Endothelial cell of umbilical vein (primary cell): Measurements from ENCODE around the gene ITGA3. TPM values are rescaled to one million over a fixed set of nuclear protein-coding genes. Genes with fewer than 3 reads are reported as not detected.

ENCODE experiments used
- BruUV-seq: library from RNA; stranded (reverse); fragments of 400-500 nt; replicated peaks from 2 replicates; lab custom pipeline; 2021; lab: Mats Ljungman, UMichigan
- CTCF ChIA-PET: fragments of 300-600, 350-600 bp; sonication (Branson Sonifier 250); formaldehyde crosslinking; loops from one replicate; lab custom pipeline; 2021; ENCODE audit warnings: antibody characterized with exemption, inconsistent platforms; lab: Charles Lee
- POLR2A ChIA-PET: fragments of 300-600, 350-600 bp; sonication (Branson Sonifier 250); formaldehyde crosslinking; loops from one replicate; lab custom pipeline; 2021; ENCODE audit warnings: antibody characterized with exemption, inconsistent platforms; lab: Charles Lee
- DNase-seq: peaks from one replicate; pipeline ENCODE4 v3.0.0-alpha.2; 2011; ENCODE audit warnings: low read depth, low spot score
- FAIRE-seq: peaks from 2 replicates; lab custom pipeline; 2011; peaks lifted over from hg19 to GRCh38; lab: Jason Lieb, UNC
- H2AFZ ChIP-seq: 2 replicates; pipeline ENCODE4 v1.6.0; 2012; ENCODE audit warnings: low read depth, low read length, control low read depth, inconsistent platforms
- H3K27ac ChIP-seq: 2 replicates; pipeline ENCODE4 v1.5.1; 2011; ENCODE audit warnings: low read depth, mild to moderate bottlenecking, control low read depth, low read length, moderate library complexity; ENCODE audit not compliant: insufficient read depth
- H3K27me3 ChIP-seq, 2 experiments: 2 replicates each; pipeline versions ENCODE4 v1.6.0 to v1.6.1; 2011; ENCODE audit warnings: low read length in 2 of 2, mixed read lengths in 1 of 2; ENCODE audit not compliant: control insufficient read depth in 2 of 2, insufficient read depth in 2 of 2
- H3K36me3 ChIP-seq, 2 experiments: 2 replicates in 1 of 2; 3 replicates in 1 of 2; pipeline ENCODE4 v1.5.1; 2011; ENCODE audit warnings: low read length in 2 of 2, mild to moderate bottlenecking in 1 of 2, moderate library complexity in 1 of 2; ENCODE audit not compliant: control insufficient read depth in 2 of 2, insufficient read depth in 2 of 2; ENCODE audit errors: extremely low read depth in 1 of 2
- H3K4me1 ChIP-seq: 3 replicates; pipeline ENCODE4 v1.5.1; 2011; ENCODE audit warnings: mild to moderate bottlenecking, low read length; ENCODE audit not compliant: control insufficient read depth, insufficient read depth; ENCODE audit errors: extremely low read depth
- H3K4me2 ChIP-seq: 2 replicates; pipeline ENCODE4 v1.6.1; 2011; ENCODE audit warnings: low read length, control low read depth, mixed read lengths; ENCODE audit not compliant: insufficient read depth
- H3K4me3 ChIP-seq, 3 experiments: fragments of 200-600 bp in 1 of 3; sonication (generic), shearing (Covaris generic) in 1 of 3; replicated peaks in 1 of 3; 2 replicates each; pipeline ENCODE4 v1.5.1; 2011 to 2016; ENCODE audit warnings: control low read depth in 3 of 3, low read length in 3 of 3, mild to moderate bottlenecking in 2 of 3, inconsistent platforms in 1 of 3, low read depth in 1 of 3, moderate library complexity in 1 of 3; ENCODE audit not compliant: insufficient read depth in 1 of 3
- H3K79me2 ChIP-seq: 2 replicates; pipeline ENCODE4 v1.6.0; 2012; ENCODE audit warnings: low read length, inconsistent platforms; ENCODE audit not compliant: control insufficient read depth, insufficient read depth
- H3K9ac ChIP-seq: replicated peaks from 2 replicates; pipeline ENCODE3; 2011; ENCODE audit warnings: low read length, control low read depth; ENCODE audit not compliant: insufficient read depth; ENCODE audit errors: extremely low read depth
- H3K9me1 ChIP-seq: replicated peaks from 3 replicates; pipeline ENCODE4 v1.6.0; 2011; ENCODE audit warnings: mild to moderate bottlenecking, low read length; ENCODE audit not compliant: control insufficient read depth, insufficient read depth; ENCODE audit errors: extremely low read depth
- H3K9me3 ChIP-seq: replicated peaks from 2 replicates; pipeline ENCODE4 v1.5.1; 2012; ENCODE audit warnings: low read length, inconsistent platforms; ENCODE audit not compliant: control insufficient read depth, insufficient read depth
- H4K20me1 ChIP-seq: replicated peaks from 2 replicates; pipeline ENCODE3; 2011; ENCODE audit warnings: mild to moderate bottlenecking, low read length; ENCODE audit not compliant: control insufficient read depth, insufficient read depth; ENCODE audit errors: extremely low read depth
- FOS ChIP-seq: IDR thresholded peaks from 2 replicates; pipeline ENCODE4 v1.6.1; 2011; ENCODE audit warnings: mild to moderate bottlenecking, low read length, moderate library complexity, borderline replicate concordance; ENCODE audit not compliant: insufficient read depth
- JUN ChIP-seq: IDR thresholded peaks from 2 replicates; pipeline ENCODE4 v1.6.1; 2011; ENCODE audit warnings: borderline replicate concordance, low read depth; ENCODE audit not compliant: insufficient read length, insufficient read depth
- POLR2AphosphoS5 ChIP-seq: IDR thresholded peaks from 2 replicates; pipeline ENCODE4 v1.6.1; 2012; ENCODE audit warnings: low read depth, mild to moderate bottlenecking, control low read depth, low read length, moderate library complexity; ENCODE audit not compliant: insufficient read depth
- dilution Hi-C: fragments of 300-500 bp; cut with MboI; formaldehyde crosslinking; loops from one replicate; pipeline ENCODE4 v1.15.0; 2019; ENCODE audit warnings: low sequenced_read_pairs; ENCODE audit not compliant: extremely low pct_ligation_motif_present
- intact Hi-C: fragments of 100-400 bp; cut with micrococcal nuclease; formaldehyde crosslinking; loops from one replicate; pipeline ENCODE4 v1.10.0; 2022
- polyA plus RNA-seq, 4 experiments: library from polyadenylated mRNA; depleted of rRNA in 3 of 4; stranded (reverse) in 3 of 4; unstranded in 1 of 4; fragments of >200 nt; gene quantifications; 2 replicates each; pipeline versions ENCODE4 v1.2.1 to v1.2.3, GENCODE V29; 2011 to 2012; ENCODE audit warnings: missing spikeins in 1 of 4
- total RNA-seq: library from RNA; stranded (reverse); gene quantifications from 2 replicates; pipeline ENCODE4 v1.2.3, GENCODE V29; 2021

ITGA3 gene
- total and polyA plus RNA-seq, 2 donors (not counting 3 experiments of a cell fraction or from before 2014, with no cell fraction given) = 92.7 to 112 TPM

- no TSS peak for BruUV-seq
- no peak for DNase-seq
- Histone ChIP-seq H3K9me3 (no peaks in the 10 kb centered on the region), H3K27ac (no peak overlapping the region), H3K27me3 (no peaks in the 10 kb centered on the region), H4K20me1 (no peaks in the 10 kb centered on the region), H3K4me3 (no peak overlapping the region), H3K4me1 (peaks cover 10% of the 10 kb centered on the region), H3K9me1 (no peaks in the 10 kb centered on the region), H3K9ac (no peak overlapping the region), H3K4me2 (no peak overlapping the region), H3K36me3 (peaks cover 0 to 16% of the 10 kb centered on the region in 2 experiments), H2AFZ (no peak overlapping the region), H3K79me2 (no peaks in the 10 kb centered on the region)
- POLR2A ChIA-PET = no interaction called here
- TF ChIP-seq POLR2AphosphoS5 = peak; percentile 32
- TF ChIP-seq JUN = no peak
- no peak for FAIRE-seq
- intact Hi-C loops (no loop called here), dilution Hi-C loops (no loop called here)
- CTCF ChIA-PET = interaction anchor here (0.9 to 5.4 kb wide), 6 partner anchors 12 to 207 kb away, joined by 3 to 101 read pairs (median 24); partner anchors contain the start of gene ITGA3
These were observed 35.3 kb downstream of the ITGA3 start for GRCh38 chr17:50090971-50091917.

- no peak for TF ChIP-seq FOS
- Histone ChIP-seq H3K4me1 (peaks cover 10% of the 10 kb centered on the region), H3K9me1 (no peaks in the 10 kb centered on the region), H2AFZ (no peak overlapping the region), H3K36me3 (peaks cover 0 to 16% of the 10 kb centered on the region in 2 experiments), H3K27me3 (no peaks in the 10 kb centered on the region), H3K79me2 (no peaks in the 10 kb centered on the region), H3K4me2 (no peak overlapping the region), H4K20me1 (no peaks in the 10 kb centered on the region), H3K4me3 (no peak overlapping the region), H3K27ac (no peak overlapping the region), H3K9ac (no peak overlapping the region), H3K9me3 (no peaks in the 10 kb centered on the region)
- intact Hi-C loops = no loop called here
- ChIA-PET CTCF (interaction anchor here (0.7 to 5.4 kb wide), 7 partner anchors 12 to 206 kb away, joined by 3 to 101 read pairs (median 5); partner anchors contain the start of gene ITGA3), POLR2A (no interaction called here)
- FAIRE-seq = no peak
- DNase-seq = no peak
- dilution Hi-C loops = no loop called here
- BruUV-seq = no TSS peak
These were observed 36.0 kb downstream of the ITGA3 start for GRCh38 chr17:50091918-50092285.
